GM23338 (cell line): ENCODE results near the gene ATG7. TPM values are rescaled to one million over a fixed set of nuclear protein-coding genes. Genes with fewer than 3 reads are reported as not detected.

ENCODE experiments used
- ATAC-seq: fragments of 200-7000 bp; cut with Tn5 transposase; 3 replicates; pipeline ENCODE4 v1.9.1; 2020
- DNase-seq: peaks from one replicate; pipeline ENCODE4 v3.0.0-alpha.2; 2015; ENCODE audit warnings: low spot score
- H2AFZ ChIP-seq: fragments of 200-600 bp; sonication (generic); 2 replicates; pipeline ENCODE4 v1.8.0; 2016; ENCODE audit warnings: antibody characterized with exemption, mild to moderate bottlenecking, moderate library complexity
- H3F3A ChIP-seq: fragments of 200-600 bp; sonication (generic); replicated peaks from 2 replicates; pipeline ENCODE4 v1.8.0; 2017; ENCODE audit warnings: antibody characterized with exemption, mixed run types, low read depth
- H3K27ac ChIP-seq: fragments of 200-600 bp; sonication (generic); 2 replicates; pipeline ENCODE4 v1.6.1; 2016; ENCODE audit warnings: low read depth
- H3K27me3 ChIP-seq: fragments of 200-600 bp; sonication (generic); 2 replicates; pipeline ENCODE4 v1.8.0; 2016; ENCODE audit warnings: mild to moderate bottlenecking, mixed run types, moderate library complexity; ENCODE audit not compliant: insufficient read depth
- H3K36me3 ChIP-seq: fragments of 200-600 bp; sonication (generic); 2 replicates; pipeline ENCODE4 v1.8.0; 2016; ENCODE audit warnings: mild to moderate bottlenecking; ENCODE audit not compliant: insufficient read depth
- H3K4me1 ChIP-seq: fragments of 200-600 bp; sonication (generic); 2 replicates; pipeline ENCODE4 v1.8.0; 2016; ENCODE audit warnings: mild to moderate bottlenecking, moderate library complexity; ENCODE audit not compliant: insufficient read depth
- H3K4me2 ChIP-seq: fragments of 200-600 bp; sonication (generic); 2 replicates; pipeline ENCODE4 v1.7.1; 2017; ENCODE audit warnings: mixed run types
- H3K4me3 ChIP-seq: fragments of 200-600 bp; sonication (generic); 2 replicates; pipeline ENCODE4 v1.6.1; 2016; ENCODE audit warnings: mixed run types
- H3K79me2 ChIP-seq: fragments of 200-600 bp; sonication (generic); replicated peaks from 2 replicates; pipeline ENCODE4 v1.8.0; 2017; ENCODE audit warnings: mild to moderate bottlenecking; ENCODE audit not compliant: insufficient read depth
- H3K9me2 ChIP-seq: fragments of 200-600 bp; sonication (generic); 2 replicates; pipeline ENCODE4 v1.8.0; 2017; ENCODE audit not compliant: insufficient read depth
- H4K20me1 ChIP-seq: fragments of 200-600 bp; sonication (generic); replicated peaks from 2 replicates; pipeline ENCODE4 v1.8.0; 2017; ENCODE audit warnings: mild to moderate bottlenecking; ENCODE audit not compliant: insufficient read depth
- H3K27ac Mint-ChIP-seq: 2 replicates; pipeline ENCODE4 v1.8.0; 2020; ENCODE audit warnings: inconsistent platforms, mild to moderate bottlenecking, moderate library complexity, mixed read lengths
- H3K27me3 Mint-ChIP-seq: 3 replicates; pipeline ENCODE4 v1.8.0; 2022; ENCODE audit warnings: low read depth, mild to moderate bottlenecking, moderate library complexity, mixed read lengths, inconsistent platforms; ENCODE audit not compliant: insufficient read depth, poor library complexity
- H3K36me3 Mint-ChIP-seq: 3 replicates; pipeline ENCODE4 v1.8.0; 2021; ENCODE audit warnings: low read depth, mild to moderate bottlenecking, inconsistent platforms, moderate library complexity, mixed read lengths
- H3K4me1 Mint-ChIP-seq: 3 replicates; pipeline ENCODE4 v1.8.0; 2020; ENCODE audit warnings: mild to moderate bottlenecking, inconsistent platforms, mixed read lengths
- H3K4me3 Mint-ChIP-seq: 3 replicates; pipeline ENCODE4 v1.8.0; 2021; ENCODE audit warnings: moderate library complexity, mild to moderate bottlenecking, inconsistent platforms, mixed read lengths
- H3K9me3 Mint-ChIP-seq: 3 replicates; pipeline ENCODE4 v1.8.0; 2020; ENCODE audit warnings: moderate library complexity, mild to moderate bottlenecking, inconsistent platforms, mixed read lengths
- CREB1 ChIP-seq: fragments of 250-450 bp; sonication (Bioruptor Pico); IDR thresholded peaks from 2 replicates; pipeline ENCODE4 v1.5.0; 2020; ENCODE audit warnings: low read depth, mild to moderate bottlenecking, moderate library complexity
- EZH2phosphoT487 ChIP-seq: fragments of 200-600 bp; sonication (generic); IDR thresholded peaks from one replicate; pipeline ENCODE4 v1.8.1; 2018; ENCODE audit warnings: antibody characterized with exemption; ENCODE audit not compliant: unreplicated experiment
- JUNB ChIP-seq: IDR thresholded peaks from one replicate; pipeline ENCODE4 v1.6.1; 2016; ENCODE audit warnings: antibody characterized with exemption; ENCODE audit not compliant: unreplicated experiment
- NANOG ChIP-seq: IDR thresholded peaks from 2 replicates; pipeline ENCODE4 v1.6.1; 2016; ENCODE audit warnings: antibody characterized with exemption, borderline replicate concordance
- POLR2AphosphoS5 ChIP-seq: IDR thresholded peaks from 2 replicates; pipeline ENCODE4 v1.6.1; 2016; ENCODE audit warnings: antibody characterized with exemption, low read depth
- STAT1 ChIP-seq: IDR thresholded peaks from one replicate; pipeline ENCODE4 v1.6.1; 2016; ENCODE audit warnings: antibody characterized with exemption; ENCODE audit not compliant: unreplicated experiment
- polyA plus RNA-seq: library from polyadenylated mRNA; unstranded; fragments of >200 nt; fragmentation: Nextera tagmentation; extraction: Ambion mirVana; gene quantifications from 2 replicates; pipeline ENCODE4 v1.2.1, GENCODE V29; 2016
- total RNA-seq: library from RNA; depleted of rRNA; stranded (reverse); fragments of >200 nt; shearing (Covaris generic); gene quantifications from 2 replicates; pipeline ENCODE4 v1.2.3, GENCODE V29; 2014
- TF ChIP-seq, protein P1 (sequence below): IDR thresholded peaks from one replicate; pipeline ENCODE4 v1.6.1; 2018; ENCODE audit warnings: antibody characterized with exemption; ENCODE audit not compliant: unreplicated experiment
- TF ChIP-seq, protein P2 (sequence below), 2 experiments: fragments of 200-600 bp in 1 of 2; sonication (generic) in 1 of 2; conservative IDR thresholded peaks; 2 replicates each; pipeline versions ENCODE4 v1.5.1 to v1.6.1; 2016 to 2017; ENCODE audit warnings: antibody characterized with exemption in 2 of 2, low read depth in 2 of 2, mild to moderate bottlenecking in 2 of 2, moderate library complexity in 1 of 2
- TF ChIP-seq, protein P3 (sequence below): IDR thresholded peaks from 2 replicates; pipeline ENCODE4 v1.6.1; 2016; ENCODE audit warnings: antibody characterized with exemption
- TF ChIP-seq, protein P4 (sequence below): fragments of 250-450 bp; sonication (Bioruptor Pico); IDR thresholded peaks from 2 replicates; pipeline ENCODE4 v1.5.0; 2020; ENCODE audit warnings: mild to moderate bottlenecking, moderate library complexity

ATG7 gene
- total and polyA plus RNA-seq, 2 experiments from 2014 or later = 16.2 to 36.7 TPM

DNA sequence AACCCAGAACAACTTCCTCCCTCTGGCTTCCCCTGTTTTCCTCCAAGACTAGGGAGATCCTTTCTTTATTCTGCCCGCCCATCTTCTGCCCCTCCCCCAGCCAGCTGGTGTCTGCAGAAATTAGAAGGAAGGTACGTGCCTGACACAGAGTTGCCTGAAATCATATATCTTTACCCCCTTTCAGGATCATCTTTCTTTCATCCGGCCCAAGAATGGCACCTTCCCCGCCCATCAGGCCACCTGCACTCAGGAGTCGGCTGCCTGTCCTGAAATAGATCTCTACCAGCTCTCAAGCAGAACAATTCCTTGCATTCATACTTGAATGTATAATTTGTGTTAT, 237.8 kb downstream of the ATG7 start (continued):
- TF ChIP-seq, protein P1, sequence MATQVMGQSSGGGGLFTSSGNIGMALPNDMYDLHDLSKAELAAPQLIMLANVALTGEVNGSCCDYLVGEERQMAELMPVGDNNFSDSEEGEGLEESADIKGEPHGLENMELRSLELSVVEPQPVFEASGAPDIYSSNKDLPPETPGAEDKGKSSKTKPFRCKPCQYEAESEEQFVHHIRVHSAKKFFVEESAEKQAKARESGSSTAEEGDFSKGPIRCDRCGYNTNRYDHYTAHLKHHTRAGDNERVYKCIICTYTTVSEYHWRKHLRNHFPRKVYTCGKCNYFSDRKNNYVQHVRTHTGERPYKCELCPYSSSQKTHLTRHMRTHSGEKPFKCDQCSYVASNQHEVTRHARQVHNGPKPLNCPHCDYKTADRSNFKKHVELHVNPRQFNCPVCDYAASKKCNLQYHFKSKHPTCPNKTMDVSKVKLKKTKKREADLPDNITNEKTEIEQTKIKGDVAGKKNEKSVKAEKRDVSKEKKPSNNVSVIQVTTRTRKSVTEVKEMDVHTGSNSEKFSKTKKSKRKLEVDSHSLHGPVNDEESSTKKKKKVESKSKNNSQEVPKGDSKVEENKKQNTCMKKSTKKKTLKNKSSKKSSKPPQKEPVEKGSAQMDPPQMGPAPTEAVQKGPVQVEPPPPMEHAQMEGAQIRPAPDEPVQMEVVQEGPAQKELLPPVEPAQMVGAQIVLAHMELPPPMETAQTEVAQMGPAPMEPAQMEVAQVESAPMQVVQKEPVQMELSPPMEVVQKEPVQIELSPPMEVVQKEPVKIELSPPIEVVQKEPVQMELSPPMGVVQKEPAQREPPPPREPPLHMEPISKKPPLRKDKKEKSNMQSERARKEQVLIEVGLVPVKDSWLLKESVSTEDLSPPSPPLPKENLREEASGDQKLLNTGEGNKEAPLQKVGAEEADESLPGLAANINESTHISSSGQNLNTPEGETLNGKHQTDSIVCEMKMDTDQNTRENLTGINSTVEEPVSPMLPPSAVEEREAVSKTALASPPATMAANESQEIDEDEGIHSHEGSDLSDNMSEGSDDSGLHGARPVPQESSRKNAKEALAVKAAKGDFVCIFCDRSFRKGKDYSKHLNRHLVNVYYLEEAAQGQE = no peak
- TF ChIP-seq POLR2AphosphoS5 (no peak), EZH2phosphoT487 (no peak), JUNB (no peak)
- TF ChIP-seq, protein P2, sequence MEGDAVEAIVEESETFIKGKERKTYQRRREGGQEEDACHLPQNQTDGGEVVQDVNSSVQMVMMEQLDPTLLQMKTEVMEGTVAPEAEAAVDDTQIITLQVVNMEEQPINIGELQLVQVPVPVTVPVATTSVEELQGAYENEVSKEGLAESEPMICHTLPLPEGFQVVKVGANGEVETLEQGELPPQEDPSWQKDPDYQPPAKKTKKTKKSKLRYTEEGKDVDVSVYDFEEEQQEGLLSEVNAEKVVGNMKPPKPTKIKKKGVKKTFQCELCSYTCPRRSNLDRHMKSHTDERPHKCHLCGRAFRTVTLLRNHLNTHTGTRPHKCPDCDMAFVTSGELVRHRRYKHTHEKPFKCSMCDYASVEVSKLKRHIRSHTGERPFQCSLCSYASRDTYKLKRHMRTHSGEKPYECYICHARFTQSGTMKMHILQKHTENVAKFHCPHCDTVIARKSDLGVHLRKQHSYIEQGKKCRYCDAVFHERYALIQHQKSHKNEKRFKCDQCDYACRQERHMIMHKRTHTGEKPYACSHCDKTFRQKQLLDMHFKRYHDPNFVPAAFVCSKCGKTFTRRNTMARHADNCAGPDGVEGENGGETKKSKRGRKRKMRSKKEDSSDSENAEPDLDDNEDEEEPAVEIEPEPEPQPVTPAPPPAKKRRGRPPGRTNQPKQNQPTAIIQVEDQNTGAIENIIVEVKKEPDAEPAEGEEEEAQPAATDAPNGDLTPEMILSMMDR (conservative IDR thresholded peaks at IDR 0.05; ENCODE audit: low read depth in 2 of 2) = no peak
- TF ChIP-seq, protein P3, sequence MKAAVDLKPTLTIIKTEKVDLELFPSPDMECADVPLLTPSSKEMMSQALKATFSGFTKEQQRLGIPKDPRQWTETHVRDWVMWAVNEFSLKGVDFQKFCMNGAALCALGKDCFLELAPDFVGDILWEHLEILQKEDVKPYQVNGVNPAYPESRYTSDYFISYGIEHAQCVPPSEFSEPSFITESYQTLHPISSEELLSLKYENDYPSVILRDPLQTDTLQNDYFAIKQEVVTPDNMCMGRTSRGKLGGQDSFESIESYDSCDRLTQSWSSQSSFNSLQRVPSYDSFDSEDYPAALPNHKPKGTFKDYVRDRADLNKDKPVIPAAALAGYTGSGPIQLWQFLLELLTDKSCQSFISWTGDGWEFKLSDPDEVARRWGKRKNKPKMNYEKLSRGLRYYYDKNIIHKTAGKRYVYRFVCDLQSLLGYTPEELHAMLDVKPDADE = no peak

DNA sequence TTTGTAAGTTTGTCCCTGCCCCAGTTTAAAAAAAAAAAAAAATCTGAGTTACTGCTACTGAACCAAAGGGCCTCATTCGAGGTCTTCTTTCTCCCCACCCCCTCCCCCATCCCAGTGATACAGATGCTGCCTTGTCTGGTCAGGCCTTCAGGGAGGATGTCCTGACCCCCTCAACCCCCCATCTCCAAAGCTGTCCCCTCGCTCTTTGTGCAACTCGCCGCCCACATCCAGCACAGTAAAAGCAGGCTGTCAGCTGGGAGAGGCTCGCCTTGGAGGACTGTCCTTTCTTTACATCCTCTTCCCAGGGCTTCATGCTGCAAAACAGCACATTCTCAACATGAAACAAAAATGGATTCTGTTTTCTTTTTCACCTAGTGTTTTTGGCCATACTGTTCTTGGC, 238.2 kb downstream of the ATG7 start:
- H3K36me3 ChIP-seq = no peaks in the 10 kb centered on the region
- no peaks in the 10 kb centered on the region for H3F3A ChIP-seq
- Mint-ChIP-seq H3K27ac (peak overlapping the region; percentile 70), H3K27me3 (peaks cover 3% of the 10 kb centered on the region), H3K9me3 (peaks cover 11% of the 10 kb centered on the region), H3K36me3 (peaks cover 19% of the 10 kb centered on the region), H3K4me3 (peak overlapping the region; percentile 36; the same call in 1 of the 3 replicates), H3K4me1 (peaks cover 37% of the 10 kb centered on the region)
- no peaks in the 10 kb centered on the region for H4K20me1 ChIP-seq
- DNase-seq (no peak), ATAC-seq (no peak)
- H3K4me1 ChIP-seq = peaks cover 24% of the 10 kb centered on the region
- H3K9me2 ChIP-seq = no peaks in the 10 kb centered on the region
- no peak overlapping the region for H3K4me3 ChIP-seq
- peak overlapping the region; percentile 60 for H3K4me2 ChIP-seq
- no peak overlapping the region for H3K27ac ChIP-seq
- H3K79me2 ChIP-seq = no peaks in the 10 kb centered on the region
- H3K27me3 ChIP-seq = no peaks in the 10 kb centered on the region
- H2AFZ ChIP-seq = no peak overlapping the region
- TF ChIP-seq CREB1 (CRISPR knock-in tag) (no peak), STAT1 (no peak), POLR2AphosphoS5 (no peak), NANOG (no peak), JUNB (no peak)
- TF ChIP-seq, protein P4, sequence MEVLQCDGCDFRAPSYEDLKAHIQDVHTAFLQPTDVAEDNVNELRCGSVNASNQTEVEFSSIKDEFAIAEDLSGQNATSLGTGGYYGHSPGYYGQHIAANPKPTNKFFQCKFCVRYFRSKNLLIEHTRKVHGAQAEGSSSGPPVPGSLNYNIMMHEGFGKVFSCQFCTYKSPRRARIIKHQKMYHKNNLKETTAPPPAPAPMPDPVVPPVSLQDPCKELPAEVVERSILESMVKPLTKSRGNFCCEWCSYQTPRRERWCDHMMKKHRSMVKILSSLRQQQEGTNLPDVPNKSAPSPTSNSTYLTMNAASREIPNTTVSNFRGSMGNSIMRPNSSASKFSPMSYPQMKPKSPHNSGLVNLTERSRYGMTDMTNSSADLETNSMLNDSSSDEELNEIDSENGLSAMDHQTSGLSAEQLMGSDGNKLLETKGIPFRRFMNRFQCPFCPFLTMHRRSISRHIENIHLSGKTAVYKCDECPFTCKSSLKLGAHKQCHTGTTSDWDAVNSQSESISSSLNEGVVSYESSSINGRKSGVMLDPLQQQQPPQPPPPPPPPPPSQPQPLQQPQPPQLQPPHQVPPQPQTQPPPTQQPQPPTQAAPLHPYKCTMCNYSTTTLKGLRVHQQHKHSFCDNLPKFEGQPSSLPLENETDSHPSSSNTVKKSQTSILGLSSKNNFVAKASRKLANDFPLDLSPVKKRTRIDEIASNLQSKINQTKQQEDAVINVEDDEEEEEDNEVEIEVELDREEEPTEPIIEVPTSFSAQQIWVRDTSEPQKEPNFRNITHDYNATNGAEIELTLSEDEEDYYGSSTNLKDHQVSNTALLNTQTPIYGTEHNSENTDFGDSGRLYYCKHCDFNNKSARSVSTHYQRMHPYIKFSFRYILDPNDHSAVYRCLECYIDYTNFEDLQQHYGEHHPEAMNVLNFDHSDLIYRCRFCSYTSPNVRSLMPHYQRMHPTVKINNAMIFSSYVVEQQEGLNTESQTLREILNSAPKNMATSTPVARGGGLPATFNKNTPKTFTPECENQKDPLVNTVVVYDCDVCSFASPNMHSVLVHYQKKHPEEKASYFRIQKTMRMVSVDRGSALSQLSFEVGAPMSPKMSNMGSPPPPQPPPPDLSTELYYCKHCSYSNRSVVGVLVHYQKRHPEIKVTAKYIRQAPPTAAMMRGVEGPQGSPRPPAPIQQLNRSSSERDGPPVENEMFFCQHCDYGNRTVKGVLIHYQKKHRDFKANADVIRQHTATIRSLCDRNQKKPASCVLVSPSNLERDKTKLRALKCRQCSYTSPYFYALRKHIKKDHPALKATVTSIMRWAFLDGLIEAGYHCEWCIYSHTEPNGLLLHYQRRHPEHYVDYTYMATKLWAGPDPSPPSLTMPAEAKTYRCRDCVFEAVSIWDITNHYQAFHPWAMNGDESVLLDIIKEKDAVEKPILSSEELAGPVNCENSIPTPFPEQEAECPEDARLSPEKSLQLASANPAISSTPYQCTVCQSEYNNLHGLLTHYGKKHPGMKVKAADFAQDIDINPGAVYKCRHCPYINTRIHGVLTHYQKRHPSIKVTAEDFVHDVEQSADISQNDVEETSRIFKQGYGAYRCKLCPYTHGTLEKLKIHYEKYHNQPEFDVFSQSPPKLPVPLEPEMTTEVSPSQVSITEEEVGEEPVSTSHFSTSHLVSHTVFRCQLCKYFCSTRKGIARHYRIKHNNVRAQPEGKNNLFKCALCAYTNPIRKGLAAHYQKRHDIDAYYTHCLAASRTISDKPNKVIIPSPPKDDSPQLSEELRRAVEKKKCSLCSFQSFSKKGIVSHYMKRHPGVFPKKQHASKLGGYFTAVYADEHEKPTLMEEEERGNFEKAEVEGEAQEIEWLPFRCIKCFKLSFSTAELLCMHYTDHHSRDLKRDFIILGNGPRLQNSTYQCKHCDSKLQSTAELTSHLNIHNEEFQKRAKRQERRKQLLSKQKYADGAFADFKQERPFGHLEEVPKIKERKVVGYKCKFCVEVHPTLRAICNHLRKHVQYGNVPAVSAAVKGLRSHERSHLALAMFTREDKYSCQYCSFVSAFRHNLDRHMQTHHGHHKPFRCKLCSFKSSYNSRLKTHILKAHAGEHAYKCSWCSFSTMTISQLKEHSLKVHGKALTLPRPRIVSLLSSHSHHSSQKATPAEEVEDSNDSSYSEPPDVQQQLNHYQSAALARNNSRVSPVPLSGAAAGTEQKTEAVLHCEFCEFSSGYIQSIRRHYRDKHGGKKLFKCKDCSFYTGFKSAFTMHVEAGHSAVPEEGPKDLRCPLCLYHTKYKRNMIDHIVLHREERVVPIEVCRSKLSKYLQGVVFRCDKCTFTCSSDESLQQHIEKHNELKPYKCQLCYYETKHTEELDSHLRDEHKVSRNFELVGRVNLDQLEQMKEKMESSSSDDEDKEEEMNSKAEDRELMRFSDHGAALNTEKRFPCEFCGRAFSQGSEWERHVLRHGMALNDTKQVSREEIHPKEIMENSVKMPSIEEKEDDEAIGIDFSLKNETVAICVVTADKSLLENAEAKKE = no peak
- TF ChIP-seq, protein P3 = no peak
